Measurements from ENCODE around the gene ZBTB38. TPM values are rescaled to one million over a fixed set of nuclear protein-coding genes. Genes with fewer than 3 reads are reported as not detected.

ZBTB38 gene
- total and polyA plus RNA-seq, 2 of the 13 experiments (the other 11 are each of a cell fraction or from before 2014, with no cell fraction given) = 26.8 to 51.7 TPM

DNA sequence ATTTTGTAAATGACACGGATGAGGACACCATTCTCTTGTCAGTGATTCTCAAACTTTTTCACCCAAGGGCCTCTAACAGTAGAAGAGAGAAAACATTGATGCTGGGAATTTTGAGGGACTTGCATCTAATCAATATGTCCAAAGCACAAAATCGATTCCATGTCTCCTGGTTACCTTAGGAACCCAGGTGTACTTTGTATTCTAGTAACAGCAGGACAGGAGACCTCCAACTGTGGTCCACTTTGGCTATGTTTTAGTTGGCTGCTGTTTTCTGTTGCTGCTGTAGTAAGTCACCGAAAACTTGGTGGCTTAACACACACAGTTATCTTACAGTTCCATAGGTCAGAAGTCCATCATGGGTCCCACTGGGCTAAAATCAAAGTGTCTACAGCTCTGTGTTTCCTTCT lies 24.4 kb upstream of the ZBTB38 start (continued):
- TF ChIP-seq, protein P1, sequence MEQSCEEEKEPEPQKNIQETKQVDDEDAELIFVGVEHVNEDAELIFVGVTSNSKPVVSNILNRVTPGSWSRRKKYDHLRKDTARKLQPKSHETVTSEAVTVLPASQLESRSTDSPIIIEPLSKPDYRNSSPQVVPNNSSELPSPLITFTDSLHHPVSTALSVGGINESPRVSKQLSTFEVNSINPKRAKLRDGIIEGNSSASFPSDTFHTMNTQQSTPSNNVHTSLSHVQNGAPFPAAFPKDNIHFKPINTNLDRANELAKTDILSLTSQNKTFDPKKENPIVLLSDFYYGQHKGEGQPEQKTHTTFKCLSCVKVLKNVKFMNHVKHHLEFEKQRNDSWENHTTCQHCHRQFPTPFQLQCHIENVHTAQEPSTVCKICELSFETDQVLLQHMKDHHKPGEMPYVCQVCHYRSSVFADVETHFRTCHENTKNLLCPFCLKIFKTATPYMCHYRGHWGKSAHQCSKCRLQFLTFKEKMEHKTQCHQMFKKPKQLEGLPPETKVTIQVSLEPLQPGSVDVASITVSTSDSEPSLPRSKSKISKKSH (CRISPR knock-in tag; IDR thresholded peaks at IDR 0.05; ENCODE audit: borderline replicate concordance) = no peak
- TF ChIP-seq GTF3A (CRISPR knock-in tag; conservative IDR thresholded peaks at IDR 0.05) (no peak), ZNF720 (CRISPR knock-in tag; IDR thresholded peaks at IDR 0.05) (no peak), MXI1 (IDR thresholded peaks at IDR 0.05; ENCODE audit: borderline replicate concordance, low read depth, low read length) (no peak), ZNF737 (CRISPR knock-in tag; IDR thresholded peaks at IDR 0.05; ENCODE audit: borderline replicate concordance) (no peak), ZNF256 (CRISPR knock-in tag; conservative IDR thresholded peaks at IDR 0.05) (no peak), ZNF431 (CRISPR knock-in tag; IDR thresholded peaks at IDR 0.05; ENCODE audit: borderline replicate concordance, low read depth) (no peak), RFX5 (IDR thresholded peaks at IDR 0.05; ENCODE audit: low read depth, low read length) (no peak), ZNF501 (CRISPR knock-in tag; IDR thresholded peaks at IDR 0.05) (no peak), ZNF614 (CRISPR knock-in tag; IDR thresholded peaks at IDR 0.05; ENCODE audit: borderline replicate concordance) (no peak), GFI1 (CRISPR knock-in tag; IDR thresholded peaks at IDR 0.05; ENCODE audit: borderline replicate concordance) (no peak), ATF7-NPFF (CRISPR knock-in tag; IDR thresholded peaks at IDR 0.05; ENCODE audit: low read depth) (no peak), ZNF343 (CRISPR knock-in tag; IDR thresholded peaks at IDR 0.05) (no peak), MTA3 (CRISPR knock-in tag; IDR thresholded peaks at IDR 0.05) (no peak), ZNF430 (CRISPR knock-in tag; IDR thresholded peaks at IDR 0.05) (no peak), ZNF790 (CRISPR knock-in tag; IDR thresholded peaks at IDR 0.05; ENCODE audit: borderline replicate concordance) (no peak), AKAP8 (CRISPR knock-in tag; IDR thresholded peaks at IDR 0.05) (no peak)
- TF ChIP-seq, protein P2, sequence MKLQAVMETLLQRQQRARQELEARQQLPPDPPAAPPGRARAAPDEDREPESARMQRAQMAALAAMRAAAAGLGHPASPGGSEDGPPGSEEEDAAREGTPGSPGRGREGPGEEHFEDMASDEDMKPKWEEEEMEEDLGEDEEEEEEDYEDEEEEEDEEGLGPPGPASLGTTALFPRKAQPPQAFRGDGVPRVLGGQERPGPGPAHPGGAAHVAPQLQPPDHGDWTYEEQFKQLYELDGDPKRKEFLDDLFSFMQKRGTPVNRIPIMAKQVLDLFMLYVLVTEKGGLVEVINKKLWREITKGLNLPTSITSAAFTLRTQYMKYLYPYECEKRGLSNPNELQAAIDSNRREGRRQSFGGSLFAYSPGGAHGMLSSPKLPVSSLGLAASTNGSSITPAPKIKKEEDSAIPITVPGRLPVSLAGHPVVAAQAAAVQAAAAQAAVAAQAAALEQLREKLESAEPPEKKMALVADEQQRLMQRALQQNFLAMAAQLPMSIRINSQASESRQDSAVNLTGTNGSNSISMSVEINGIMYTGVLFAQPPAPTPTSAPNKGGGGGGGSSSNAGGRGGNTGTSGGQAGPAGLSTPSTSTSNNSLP (IDR thresholded peaks at IDR 0.05; ENCODE audit: low read depth, low read length) = no peak
- TF ChIP-seq, protein P3, sequence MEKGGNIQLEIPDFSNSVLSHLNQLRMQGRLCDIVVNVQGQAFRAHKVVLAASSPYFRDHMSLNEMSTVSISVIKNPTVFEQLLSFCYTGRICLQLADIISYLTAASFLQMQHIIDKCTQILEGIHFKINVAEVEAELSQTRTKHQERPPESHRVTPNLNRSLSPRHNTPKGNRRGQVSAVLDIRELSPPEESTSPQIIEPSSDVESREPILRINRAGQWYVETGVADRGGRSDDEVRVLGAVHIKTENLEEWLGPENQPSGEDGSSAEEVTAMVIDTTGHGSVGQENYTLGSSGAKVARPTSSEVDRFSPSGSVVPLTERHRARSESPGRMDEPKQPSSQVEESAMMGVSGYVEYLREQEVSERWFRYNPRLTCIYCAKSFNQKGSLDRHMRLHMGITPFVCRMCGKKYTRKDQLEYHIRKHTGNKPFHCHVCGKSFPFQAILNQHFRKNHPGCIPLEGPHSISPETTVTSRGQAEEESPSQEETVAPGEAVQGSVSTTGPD (CRISPR knock-in tag; IDR thresholded peaks at IDR 0.05) = no peak
- TF ChIP-seq, protein P4, sequence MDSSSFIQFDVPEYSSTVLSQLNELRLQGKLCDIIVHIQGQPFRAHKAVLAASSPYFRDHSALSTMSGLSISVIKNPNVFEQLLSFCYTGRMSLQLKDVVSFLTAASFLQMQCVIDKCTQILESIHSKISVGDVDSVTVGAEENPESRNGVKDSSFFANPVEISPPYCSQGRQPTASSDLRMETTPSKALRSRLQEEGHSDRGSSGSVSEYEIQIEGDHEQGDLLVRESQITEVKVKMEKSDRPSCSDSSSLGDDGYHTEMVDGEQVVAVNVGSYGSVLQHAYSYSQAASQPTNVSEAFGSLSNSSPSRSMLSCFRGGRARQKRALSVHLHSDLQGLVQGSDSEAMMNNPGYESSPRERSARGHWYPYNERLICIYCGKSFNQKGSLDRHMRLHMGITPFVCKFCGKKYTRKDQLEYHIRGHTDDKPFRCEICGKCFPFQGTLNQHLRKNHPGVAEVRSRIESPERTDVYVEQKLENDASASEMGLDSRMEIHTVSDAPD (CRISPR knock-in tag; IDR thresholded peaks at IDR 0.05) = no peak

All from HepG2 (cell line).